HepG2 (cell line): Measurements from ENCODE around the gene NCMAP. TPM values are rescaled to one million over a fixed set of nuclear protein-coding genes. Genes with fewer than 3 reads are reported as not detected.

Experiments used
- FOXP4 ChIP-seq: sonication (generic); formaldehyde crosslinking; IDR thresholded peaks from 2 replicates; pipeline ENCODE4 v1.4.0; 2020; ENCODE audit warnings: missing genetic modification reagents
- MBD4 ChIP-seq: IDR thresholded peaks from 2 replicates; pipeline ENCODE4 v1.6.1; 2012; ENCODE audit warnings: low read length, inconsistent platforms, borderline replicate concordance
- MEIS1 ChIP-seq: sonication (generic); formaldehyde crosslinking; IDR thresholded peaks from 2 replicates; pipeline ENCODE4 v1.9.0; 2021; ENCODE audit warnings: mild to moderate bottlenecking, missing genetic modification reagents, moderate library complexity, borderline replicate concordance
- NFE2 ChIP-seq: sonication (generic); formaldehyde crosslinking; IDR thresholded peaks from 2 replicates; pipeline ENCODE4 v1.4.0; 2020; ENCODE audit warnings: missing genetic modification reagents
- NFKBIZ ChIP-seq: IDR thresholded peaks from 2 replicates; pipeline ENCODE4 v1.6.1; 2018; ENCODE audit warnings: missing genetic modification reagents, missing compliant biosample characterization
- ZBTB2 ChIP-seq: sonication (generic); formaldehyde crosslinking; IDR thresholded peaks from 2 replicates; pipeline ENCODE4 v1.8.0; 2022; ENCODE audit warnings: low read depth, missing genetic modification reagents
- ZNF503 ChIP-seq: sonication (generic); formaldehyde crosslinking; IDR thresholded peaks from 2 replicates; pipeline ENCODE4 v1.4.0; 2020; ENCODE audit warnings: missing genetic modification reagents
- ZNF691 ChIP-seq: sonication (generic); formaldehyde crosslinking; IDR thresholded peaks from 2 replicates; pipeline ENCODE4 v1.4.0; 2020; ENCODE audit warnings: missing genetic modification reagents, low read depth, mild to moderate bottlenecking, borderline replicate concordance
- polyA plus RNA-seq, 8 experiments: library from polyadenylated mRNA; depleted of rRNA in 3 of 8; stranded (reverse) in 7 of 8; unstranded in 1 of 8; fragments of >200 nt; fragmentation: Illumina TruSeq in 4 of 8; extraction: Trizol in 4 of 8; gene quantifications; 2 replicates each; pipeline versions ENCODE4 v1.2.1 to v1.2.3, GENCODE V29; 2011 to 2016; ENCODE audit warnings: low read depth in 4 of 8, missing spikeins in 1 of 8, mixed read lengths in 1 of 8; ENCODE audit not compliant: insufficient read depth in 1 of 8
- total RNA-seq, 5 experiments: library from RNA; depleted of rRNA; stranded (reverse); fragments of >200 nt; fragmentation: Illumina TruSeq; extraction: Trizol; gene quantifications; 2 replicates each; pipeline ENCODE4 v1.2.3, GENCODE V29; 2016; ENCODE audit warnings: low read depth in 1 of 5
- TF ChIP-seq, protein P1 (sequence below): sonication (generic); formaldehyde crosslinking; conservative IDR thresholded peaks from 2 replicates; pipeline ENCODE4 v1.4.0; 2020; ENCODE audit warnings: missing genetic modification reagents
- TF ChIP-seq, protein P2 (sequence below): IDR thresholded peaks from 2 replicates; pipeline ENCODE4 v1.6.1; 2016
- TF ChIP-seq, protein P3 (sequence below): sonication (generic); formaldehyde crosslinking; IDR thresholded peaks from 2 replicates; pipeline ENCODE4 v1.4.0; 2020; ENCODE audit warnings: missing genetic modification reagents; ENCODE audit errors: not compliant biosample characterization
- TF ChIP-seq, protein P4 (sequence below): sonication (generic); formaldehyde crosslinking; IDR thresholded peaks from 2 replicates; pipeline ENCODE4 v1.5.0; 2020; ENCODE audit warnings: mild to moderate bottlenecking, missing genetic modification reagents, borderline replicate concordance

The NCMAP gene
- total and polyA plus RNA-seq, 2 of the 13 experiments (the other 11 are each of a cell fraction or from before 2014, with no cell fraction given): 2.7 to 20.0 TPM

DNA sequence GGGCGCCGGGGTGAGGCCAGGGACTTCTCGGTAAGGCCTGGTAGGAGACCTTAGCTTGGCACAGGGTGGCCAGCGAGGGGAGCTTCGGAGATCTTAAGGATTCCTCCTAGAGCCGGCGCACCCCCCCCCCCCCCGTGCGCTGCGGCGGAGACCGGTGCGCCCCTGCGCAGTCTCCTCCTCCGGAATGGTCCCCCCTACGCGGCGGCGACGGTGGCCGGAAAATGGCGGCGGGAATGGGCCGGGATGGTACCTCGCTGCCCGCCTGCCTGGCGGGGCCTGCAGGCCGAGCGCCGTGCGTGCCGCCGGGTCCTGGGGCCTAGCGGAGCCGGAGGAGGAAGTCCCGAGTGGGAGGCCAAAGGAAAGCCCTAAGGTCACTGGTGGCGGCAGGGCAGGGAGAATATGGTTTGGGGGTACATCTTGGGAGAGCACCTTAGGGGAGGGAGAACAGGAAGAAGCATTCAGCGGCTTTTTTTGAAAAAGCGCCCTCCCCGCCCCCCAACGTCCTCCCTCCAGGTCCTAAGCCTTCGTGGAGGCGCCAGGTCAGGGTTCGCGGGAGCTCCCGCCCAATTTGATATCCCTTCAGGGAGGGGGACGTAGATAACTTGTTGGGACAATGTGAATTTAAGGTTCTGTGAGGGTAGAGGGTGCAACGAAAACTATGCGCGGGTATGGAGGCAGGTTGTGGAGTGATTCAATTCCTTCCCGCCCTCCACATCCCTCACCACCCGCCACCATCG is 87.6 kb downstream of the NCMAP start (continued):
- TF ChIP-seq, protein P1, sequence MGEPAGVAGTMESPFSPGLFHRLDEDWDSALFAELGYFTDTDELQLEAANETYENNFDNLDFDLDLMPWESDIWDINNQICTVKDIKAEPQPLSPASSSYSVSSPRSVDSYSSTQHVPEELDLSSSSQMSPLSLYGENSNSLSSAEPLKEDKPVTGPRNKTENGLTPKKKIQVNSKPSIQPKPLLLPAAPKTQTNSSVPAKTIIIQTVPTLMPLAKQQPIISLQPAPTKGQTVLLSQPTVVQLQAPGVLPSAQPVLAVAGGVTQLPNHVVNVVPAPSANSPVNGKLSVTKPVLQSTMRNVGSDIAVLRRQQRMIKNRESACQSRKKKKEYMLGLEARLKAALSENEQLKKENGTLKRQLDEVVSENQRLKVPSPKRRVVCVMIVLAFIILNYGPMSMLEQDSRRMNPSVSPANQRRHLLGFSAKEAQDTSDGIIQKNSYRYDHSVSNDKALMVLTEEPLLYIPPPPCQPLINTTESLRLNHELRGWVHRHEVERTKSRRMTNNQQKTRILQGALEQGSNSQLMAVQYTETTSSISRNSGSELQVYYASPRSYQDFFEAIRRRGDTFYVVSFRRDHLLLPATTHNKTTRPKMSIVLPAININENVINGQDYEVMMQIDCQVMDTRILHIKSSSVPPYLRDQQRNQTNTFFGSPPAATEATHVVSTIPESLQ (CRISPR knock-in tag): no peak
- TF ChIP-seq NFKBIZ (no peak), ZNF691 (CRISPR knock-in tag) (0 out of 2 replicates have a peak, but pooled peaks have one; percentile 7), FOXP4 (CRISPR knock-in tag) (no peak), ZNF503 (CRISPR knock-in tag) (no peak), MEIS1 (no peak), NFE2 (no peak), ZBTB2 (CRISPR knock-in tag) (no peak), MBD4 (no peak)
- TF ChIP-seq, protein P2, sequence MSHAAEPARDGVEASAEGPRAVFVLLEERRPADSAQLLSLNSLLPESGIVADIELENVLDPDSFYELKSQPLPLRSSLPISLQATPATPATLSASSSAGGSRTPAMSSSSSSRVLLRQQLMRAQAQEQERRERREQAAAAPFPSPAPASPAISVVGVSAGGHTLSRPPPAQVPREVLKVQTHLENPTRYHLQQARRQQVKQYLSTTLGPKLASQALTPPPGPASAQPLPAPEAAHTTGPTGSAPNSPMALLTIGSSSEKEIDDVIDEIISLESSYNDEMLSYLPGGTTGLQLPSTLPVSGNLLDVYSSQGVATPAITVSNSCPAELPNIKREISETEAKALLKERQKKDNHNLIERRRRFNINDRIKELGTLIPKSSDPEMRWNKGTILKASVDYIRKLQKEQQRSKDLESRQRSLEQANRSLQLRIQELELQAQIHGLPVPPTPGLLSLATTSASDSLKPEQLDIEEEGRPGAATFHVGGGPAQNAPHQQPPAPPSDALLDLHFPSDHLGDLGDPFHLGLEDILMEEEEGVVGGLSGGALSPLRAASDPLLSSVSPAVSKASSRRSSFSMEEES: no peak
- TF ChIP-seq, protein P3, sequence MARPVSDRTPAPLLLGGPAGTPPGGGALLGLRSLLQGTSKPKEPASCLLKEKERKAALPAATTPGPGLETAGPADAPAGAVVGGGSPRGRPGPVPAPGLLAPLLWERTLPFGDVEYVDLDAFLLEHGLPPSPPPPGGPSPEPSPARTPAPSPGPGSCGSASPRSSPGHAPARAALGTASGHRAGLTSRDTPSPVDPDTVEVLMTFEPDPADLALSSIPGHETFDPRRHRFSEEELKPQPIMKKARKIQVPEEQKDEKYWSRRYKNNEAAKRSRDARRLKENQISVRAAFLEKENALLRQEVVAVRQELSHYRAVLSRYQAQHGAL (CRISPR knock-in tag): no peak
- TF ChIP-seq, protein P4, sequence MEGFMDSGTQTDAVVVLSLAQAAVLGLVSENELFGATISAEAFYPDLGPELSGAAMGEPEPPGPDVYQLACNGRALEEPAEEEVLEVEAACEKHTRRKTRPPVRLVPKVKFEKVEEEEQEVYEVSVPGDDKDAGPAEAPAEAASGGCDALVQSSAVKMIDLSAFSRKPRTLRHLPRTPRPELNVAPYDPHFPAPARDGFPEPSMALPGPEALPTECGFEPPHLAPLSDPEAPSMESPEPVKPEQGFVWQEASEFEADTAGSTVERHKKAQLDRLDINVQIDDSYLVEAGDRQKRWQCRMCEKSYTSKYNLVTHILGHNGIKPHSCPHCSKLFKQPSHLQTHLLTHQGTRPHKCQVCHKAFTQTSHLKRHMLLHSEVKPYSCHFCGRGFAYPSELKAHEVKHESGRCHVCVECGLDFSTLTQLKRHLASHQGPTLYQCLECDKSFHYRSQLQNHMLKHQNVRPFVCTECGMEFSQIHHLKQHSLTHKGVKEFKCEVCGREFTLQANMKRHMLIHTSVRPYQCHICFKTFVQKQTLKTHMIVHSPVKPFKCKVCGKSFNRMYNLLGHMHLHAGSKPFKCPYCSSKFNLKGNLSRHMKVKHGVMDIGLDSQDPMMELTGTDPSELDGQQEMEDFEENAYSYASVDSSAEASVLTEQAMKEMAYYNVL (CRISPR knock-in tag): no peak
